ENCODE results near the gene NR4A1.

Gene NR4A1

DNA sequence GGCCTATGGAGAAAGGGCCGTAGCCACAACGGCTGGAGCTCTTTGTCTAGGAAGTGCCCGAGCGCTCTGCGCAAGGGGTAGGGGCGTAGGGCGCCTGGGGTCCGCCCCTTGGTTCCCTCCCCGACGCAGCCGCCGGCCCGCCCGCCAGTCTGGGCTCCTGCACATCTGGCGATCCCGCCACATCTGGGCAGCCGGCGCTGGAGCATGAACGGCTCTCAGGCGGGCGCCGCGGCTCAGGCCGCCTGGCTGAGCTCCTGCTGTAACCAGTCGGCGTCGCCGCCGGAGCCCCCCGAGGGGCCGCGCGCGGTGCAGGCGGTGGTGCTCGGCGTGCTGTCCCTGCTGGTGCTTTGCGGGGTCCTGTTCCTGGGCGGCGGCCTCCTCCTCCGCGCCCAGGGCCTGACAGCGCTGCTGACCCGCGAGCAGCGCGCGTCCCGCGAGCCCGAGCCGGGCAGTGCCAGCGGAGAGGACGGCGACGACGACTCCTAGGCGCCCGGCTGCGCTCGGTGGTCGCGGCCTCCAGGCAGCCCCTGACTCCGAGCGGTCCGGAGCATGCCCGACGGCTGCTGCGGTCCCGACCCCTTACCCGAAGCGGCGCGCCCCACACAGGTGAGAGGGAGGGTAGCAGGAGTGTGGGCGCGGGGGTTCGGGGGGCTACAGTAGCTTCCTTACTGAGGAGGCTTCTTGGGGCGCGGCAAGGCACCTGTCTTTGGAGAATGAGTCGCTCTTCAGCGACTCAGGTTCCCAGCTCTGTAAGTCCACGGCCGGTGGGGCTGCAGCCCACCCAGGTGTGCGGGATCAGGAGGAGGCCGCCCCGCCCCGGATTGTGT is 28.5 kb downstream of the NR4A1 start, which contains the start of gene SMIM41:
SMIM41 (plus strand) TSS at position 129 of the 827 bp plus-strand sequence; CDS start at position 205, 76 bp downstream.
- no peak for DNase-seq (ENCODE audit: low spot score)

GRCh38 chr12:52080403-52081251 is 29.4 kb downstream of the NR4A1 start:
- no peak for DNase-seq (ENCODE audit: low spot score)

- DNase-seq (ENCODE audit: low spot score) = no peak
Observed at GRCh38 chr12:52081263-52081733, 30.1 kb downstream of the NR4A1 start.

- DNase-seq (ENCODE audit: low spot score) = no peak
Observed at GRCh38 chr12:52082026-52082668, 30.9 kb downstream of the NR4A1 start.

DNA sequence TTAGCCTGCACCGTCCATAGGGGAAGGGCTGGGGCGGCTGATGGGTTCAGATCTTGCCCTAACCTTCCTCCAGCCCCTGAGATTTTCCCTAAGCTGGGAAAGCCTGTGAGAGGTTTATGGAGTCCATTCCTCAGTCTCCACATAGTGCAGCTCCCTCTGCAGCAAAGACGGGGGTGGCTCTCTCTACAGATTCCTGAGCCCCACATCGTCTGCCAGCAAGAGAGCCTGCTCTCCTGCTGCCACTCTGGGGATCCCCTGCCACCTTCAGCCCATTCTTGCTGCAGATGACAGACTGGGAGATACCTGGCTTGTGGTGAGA is 31.4 kb downstream of the NR4A1 start:
- no peak for DNase-seq (ENCODE audit: low spot score)

DNA sequence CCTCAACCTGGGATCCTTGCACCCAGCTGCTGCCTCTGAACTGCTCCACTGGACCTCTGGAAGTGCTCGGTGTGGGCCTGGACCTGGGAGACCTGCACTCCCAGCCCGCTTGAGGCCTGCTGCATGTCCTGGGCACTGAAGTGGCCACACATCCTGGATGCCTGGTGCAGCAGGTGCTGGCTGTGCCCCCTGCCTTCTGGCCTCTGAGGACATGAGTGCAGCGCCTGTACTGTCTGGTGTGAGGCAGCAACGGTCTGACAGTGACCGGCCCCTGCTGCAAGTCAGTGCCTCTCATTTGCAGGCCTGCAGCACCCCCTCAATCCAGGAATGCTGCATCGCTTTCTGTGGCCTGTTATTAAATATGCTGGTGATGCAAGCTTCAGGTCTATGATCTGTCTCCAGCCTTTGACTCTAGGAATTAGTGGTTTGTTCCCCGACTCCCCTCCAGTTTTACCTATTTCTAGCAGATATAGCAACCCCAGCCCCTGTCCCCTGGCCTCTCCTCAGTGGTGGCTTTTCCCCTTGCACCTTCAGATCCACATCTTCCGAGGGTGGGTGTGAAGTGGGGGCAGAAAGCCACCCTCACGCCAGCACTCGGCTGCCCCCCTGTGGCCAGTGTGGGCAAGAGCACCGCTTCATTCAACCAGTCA is 31.9 kb downstream of the NR4A1 start:
- DNase-seq (ENCODE audit: low spot score) = no peak

GRCh38 chr12:52083638-52083996 is 32.4 kb downstream of the NR4A1 start:
- no peak for DNase-seq (ENCODE audit: low spot score)

- no peak for DNase-seq (ENCODE audit: low spot score)
Observed at GRCh38 chr12:52084491-52085231, 33.4 kb downstream of the NR4A1 start.

DNA sequence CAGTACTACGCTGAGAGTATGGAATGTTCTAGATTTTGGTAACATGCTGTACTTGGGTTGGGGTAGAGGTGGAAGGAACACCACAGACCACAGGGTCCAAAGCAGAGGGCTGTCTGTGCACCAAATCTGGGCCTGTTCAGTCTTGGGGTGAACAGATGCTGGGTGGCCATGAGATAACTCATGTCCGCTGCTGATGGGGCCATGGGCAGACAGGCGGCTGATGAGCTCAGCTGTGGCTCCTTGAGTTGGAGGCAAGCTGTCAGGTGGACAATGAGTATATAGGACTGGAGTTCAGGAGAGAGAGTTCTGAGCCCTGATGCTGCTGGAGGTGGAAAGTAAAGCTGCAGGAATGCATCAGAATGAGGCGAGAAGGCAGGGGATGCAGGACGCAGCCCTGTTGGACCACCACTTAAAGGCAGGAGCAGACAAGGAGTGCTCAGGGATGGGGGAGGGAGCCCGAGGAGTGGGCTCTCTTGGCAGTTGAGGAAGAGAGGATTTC is 34.5 kb downstream of the NR4A1 start:
- DNase-seq (ENCODE audit: low spot score) = no peak

DNA sequence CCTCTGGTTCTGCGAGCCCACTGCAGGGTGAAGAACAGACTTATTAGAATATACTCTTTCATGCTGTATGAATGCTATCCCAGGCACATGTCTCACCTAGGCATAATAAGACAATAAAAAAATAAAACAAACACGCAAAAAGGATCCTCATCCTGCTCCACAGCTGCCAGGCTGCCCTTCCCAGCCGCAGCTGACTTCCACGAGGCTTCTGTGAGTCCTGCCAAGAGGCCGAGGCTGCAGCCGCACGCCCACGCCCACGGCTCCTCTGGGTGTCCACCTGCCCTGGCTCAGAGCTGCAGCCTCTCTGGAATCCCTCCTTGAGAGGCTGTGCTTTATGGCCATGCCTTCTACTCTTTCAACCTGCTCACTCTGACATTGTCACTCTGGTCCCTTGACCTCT is 35.1 kb downstream of the NR4A1 start:
- no peak for DNase-seq (ENCODE audit: low spot score)

- no peak for DNase-seq (ENCODE audit: low spot score)
Observed at GRCh38 chr12:52086944-52087835, 35.9 kb downstream of the NR4A1 start.

GRCh38 chr12:52087961-52088820 is 36.9 kb downstream of the NR4A1 start:
- DNase-seq (ENCODE audit: low spot score) = no peak

DNA sequence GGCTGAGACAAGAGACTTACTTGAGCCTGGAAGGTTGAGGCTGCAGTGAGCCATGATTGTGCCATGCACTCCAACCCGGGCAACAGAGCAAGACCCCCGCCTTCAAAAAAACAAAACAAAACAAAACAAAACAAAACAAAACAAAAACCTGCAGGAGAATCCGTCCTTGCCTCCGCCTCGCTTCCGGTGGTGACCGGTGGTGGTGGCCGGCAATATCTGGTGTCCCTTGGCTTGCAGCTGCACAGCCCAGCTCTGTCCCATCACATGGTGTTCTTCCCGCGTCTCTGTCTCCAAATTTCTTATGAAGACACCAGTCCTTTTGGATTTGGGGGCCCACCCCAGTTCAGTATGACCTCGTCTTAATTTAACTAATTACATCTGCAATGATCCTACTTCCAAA is 38.2 kb downstream of the NR4A1 start:
- no peak for DNase-seq (ENCODE audit: low spot score)

GRCh38 chr12:52090291-52090690 is 39.0 kb downstream of the NR4A1 start:
- DNase-seq (ENCODE audit: low spot score) = no peak

DNA sequence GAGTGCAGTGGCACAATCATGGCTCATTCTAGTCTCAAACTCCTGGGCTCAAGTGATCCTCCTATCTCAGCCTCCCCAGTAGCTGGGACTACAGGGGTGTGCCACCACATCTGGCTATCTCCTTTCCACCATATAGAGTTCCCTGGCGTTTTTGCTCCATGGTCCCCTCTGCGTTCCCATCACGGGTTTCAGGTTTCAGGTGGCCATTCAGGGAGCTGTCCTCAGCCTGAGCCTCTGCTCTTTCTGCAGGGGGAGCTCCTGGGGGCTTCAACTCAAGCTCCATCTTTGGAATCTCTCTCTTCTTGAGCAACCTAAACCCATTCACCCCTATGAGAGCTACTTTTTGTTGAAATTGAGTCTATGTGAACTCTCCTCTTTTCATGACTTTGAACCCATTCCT is 39.8 kb downstream of the NR4A1 start:
- DNase-seq (ENCODE audit: low spot score) = no peak

GRCh38 chr12:52091869-52092268 is 40.6 kb downstream of the NR4A1 start:
- no peak for DNase-seq (ENCODE audit: low spot score)

DNA sequence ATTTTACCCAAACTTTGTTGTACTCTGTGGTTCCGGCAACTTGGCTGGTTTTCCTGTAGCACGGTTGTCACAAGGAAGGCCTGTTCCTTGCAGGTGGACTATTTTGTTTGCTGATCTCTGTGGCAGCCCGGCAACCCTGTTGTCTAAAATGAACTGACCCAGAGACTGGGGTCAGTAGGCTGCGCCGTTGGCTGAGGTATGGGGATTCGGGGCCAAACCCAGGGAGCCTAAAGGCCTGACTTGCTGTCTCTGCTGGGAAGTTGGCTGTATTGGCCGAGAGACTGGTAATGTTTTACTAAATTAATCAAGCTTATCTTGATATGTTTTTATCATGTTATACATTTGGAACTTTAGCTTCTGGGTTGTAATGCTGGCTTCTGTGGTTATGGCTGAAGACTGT is 42.1 kb downstream of the NR4A1 start:
- no peak for DNase-seq (ENCODE audit: low spot score)

- DNase-seq (ENCODE audit: low spot score) = no peak
Observed at GRCh38 chr12:52096332-52097044, 45.2 kb downstream of the NR4A1 start.

Data from left forelimb (tissue), 1 donor.